22Rv1 (cell line): ENCODE measurements around the gene ANKLE1.

Source experiments
- H3K27ac ChIP-seq: fragments of 450-650 bp; 2 replicates; pipeline ENCODE4 v1.5.1; 2017
- ZFX ChIP-seq: fragments of 450-650 bp; IDR thresholded peaks from 2 replicates; pipeline ENCODE4 v1.6.1; 2017; ENCODE audit warnings: antibody characterized with exemption, borderline replicate concordance
- TF ChIP-seq, protein P1 (sequence below): fragments of 450-650 bp; IDR thresholded peaks from 2 replicates; pipeline ENCODE4 v1.5.1; 2017; ENCODE audit warnings: mild to moderate bottlenecking

The ANKLE1 gene

DNA sequence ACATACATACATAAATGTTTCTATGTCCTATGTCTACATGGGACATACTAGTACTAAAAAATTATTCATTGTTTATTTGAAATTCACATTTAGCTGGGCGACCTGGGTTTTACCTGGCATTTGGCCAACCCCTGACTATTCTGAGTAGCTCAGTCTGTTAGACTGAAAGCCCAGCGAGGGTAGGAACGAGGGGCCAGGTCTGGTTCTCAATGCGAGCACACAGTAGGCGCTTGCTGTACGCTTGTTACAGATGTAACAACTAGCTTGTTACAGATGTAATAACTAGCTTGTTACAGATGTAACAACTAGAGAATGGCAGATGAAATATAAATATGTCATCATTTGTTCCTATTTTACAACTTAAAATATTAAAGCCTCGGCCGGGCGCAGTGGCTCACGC is 53.9 kb downstream of the ANKLE1 start:
- TF ChIP-seq ZFX, result no peak
- TF ChIP-seq, protein P1, sequence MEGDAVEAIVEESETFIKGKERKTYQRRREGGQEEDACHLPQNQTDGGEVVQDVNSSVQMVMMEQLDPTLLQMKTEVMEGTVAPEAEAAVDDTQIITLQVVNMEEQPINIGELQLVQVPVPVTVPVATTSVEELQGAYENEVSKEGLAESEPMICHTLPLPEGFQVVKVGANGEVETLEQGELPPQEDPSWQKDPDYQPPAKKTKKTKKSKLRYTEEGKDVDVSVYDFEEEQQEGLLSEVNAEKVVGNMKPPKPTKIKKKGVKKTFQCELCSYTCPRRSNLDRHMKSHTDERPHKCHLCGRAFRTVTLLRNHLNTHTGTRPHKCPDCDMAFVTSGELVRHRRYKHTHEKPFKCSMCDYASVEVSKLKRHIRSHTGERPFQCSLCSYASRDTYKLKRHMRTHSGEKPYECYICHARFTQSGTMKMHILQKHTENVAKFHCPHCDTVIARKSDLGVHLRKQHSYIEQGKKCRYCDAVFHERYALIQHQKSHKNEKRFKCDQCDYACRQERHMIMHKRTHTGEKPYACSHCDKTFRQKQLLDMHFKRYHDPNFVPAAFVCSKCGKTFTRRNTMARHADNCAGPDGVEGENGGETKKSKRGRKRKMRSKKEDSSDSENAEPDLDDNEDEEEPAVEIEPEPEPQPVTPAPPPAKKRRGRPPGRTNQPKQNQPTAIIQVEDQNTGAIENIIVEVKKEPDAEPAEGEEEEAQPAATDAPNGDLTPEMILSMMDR, result no peak
- peak overlapping the region; percentile 99 for H3K27ac ChIP-seq
